Common myeloid progenitor, CD34-positive (primary cell): ENCODE measurements around the gene MAT1A.
"Not testable (repeated sequence)": the region's sequence is repeated elsewhere in the genome, so short reads cannot be mapped to it uniquely, and the experiment has no call there.

Experiments
- CTCF ChIA-PET: fragments of 350-600 bp; sonication (Branson Sonifier 250); formaldehyde crosslinking; loops from one replicate; lab custom pipeline; 2021; ENCODE audit warnings: antibody characterized with exemption; lab: Charles Lee
- POLR2A ChIA-PET: fragments of 350-600 bp; sonication (Branson Sonifier 250); formaldehyde crosslinking; loops from one replicate; lab custom pipeline; 2021; ENCODE audit warnings: antibody characterized with exemption; lab: Charles Lee
- DNase-seq, 3 donors: peaks; one replicate each; pipeline versions ENCODE4 v3.0.0 to v3.0.0-alpha.2; 2013
- H3K27ac ChIP-seq, 2 experiments: 1 replicate in 1 of 2; 2 replicates in 1 of 2; pipeline ENCODE4 v1.7.0; 2013; ENCODE audit warnings: inconsistent platforms in 2 of 2, low read length in 2 of 2, mild to moderate bottlenecking in 2 of 2, low read depth in 1 of 2, moderate library complexity in 1 of 2; ENCODE audit not compliant: severe bottlenecking in 2 of 2, insufficient read depth in 1 of 2, poor library complexity in 1 of 2
- H3K27me3 ChIP-seq, 5 experiments: replicated peaks in 2 of 5; 1 replicate in 3 of 5; 2 replicates in 2 of 5; pipeline versions ENCODE4 v1.6.1 to v1.7.0; 2013; ENCODE audit warnings: low read length in 4 of 5, mild to moderate bottlenecking in 2 of 5, moderate library complexity in 2 of 5, inconsistent platforms in 1 of 5; ENCODE audit not compliant: insufficient read depth in 5 of 5, control insufficient read depth in 4 of 5
- H3K36me3 ChIP-seq, 4 experiments: 1 replicate in 2 of 4; 2 replicates in 2 of 4; pipeline versions ENCODE4 v1.6.1 to v1.7.0; 2013; ENCODE audit warnings: low read length in 3 of 4, control low read depth in 1 of 4, mild to moderate bottlenecking in 1 of 4; ENCODE audit not compliant: control insufficient read depth in 4 of 4, insufficient read depth in 4 of 4
- H3K4me1 ChIP-seq, 4 experiments: 1 replicate in 3 of 4; 2 replicates in 1 of 4; pipeline versions ENCODE4 v1.6.1 to v1.7.1; 2013; ENCODE audit warnings: low read length in 3 of 4, mild to moderate bottlenecking in 3 of 4, control low read depth in 1 of 4, inconsistent platforms in 1 of 4, moderate library complexity in 1 of 4; ENCODE audit not compliant: control insufficient read depth in 4 of 4, insufficient read depth in 4 of 4; ENCODE audit errors: control extremely low read depth in 1 of 4
- H3K4me3 ChIP-seq, 7 experiments: 1 replicate in 4 of 7; 2 replicates in 3 of 7; pipeline versions ENCODE4 v1.5.1 to v1.7.0; 2013; ENCODE audit warnings: mild to moderate bottlenecking in 7 of 7, low read length in 6 of 7, moderate library complexity in 6 of 7, inconsistent platforms in 2 of 7, low read depth in 2 of 7, control low read depth in 1 of 7; ENCODE audit not compliant: insufficient read depth in 4 of 7, control insufficient read depth in 1 of 7; ENCODE audit errors: extremely low read depth in 1 of 7
- H3K9me3 ChIP-seq, 5 experiments: 1 replicate in 4 of 5; 2 replicates in 1 of 5; pipeline versions ENCODE4 v1.6.1 to v1.7.1; 2013; ENCODE audit warnings: low read length in 4 of 5, mild to moderate bottlenecking in 2 of 5, inconsistent platforms in 1 of 5, low read depth in 1 of 5, moderate library complexity in 1 of 5; ENCODE audit not compliant: control insufficient read depth in 4 of 5, insufficient read depth in 2 of 5; ENCODE audit errors: control extremely low read depth in 1 of 5
- WGBS: methylation state at CpG from one replicate; pipeline ENCODE4 v1.1.5; 2013; ENCODE audit not compliant: insufficient coverage; 5-methylcytosine and 5-hydroxymethylcytosine counted together

The MAT1A gene

DNA sequence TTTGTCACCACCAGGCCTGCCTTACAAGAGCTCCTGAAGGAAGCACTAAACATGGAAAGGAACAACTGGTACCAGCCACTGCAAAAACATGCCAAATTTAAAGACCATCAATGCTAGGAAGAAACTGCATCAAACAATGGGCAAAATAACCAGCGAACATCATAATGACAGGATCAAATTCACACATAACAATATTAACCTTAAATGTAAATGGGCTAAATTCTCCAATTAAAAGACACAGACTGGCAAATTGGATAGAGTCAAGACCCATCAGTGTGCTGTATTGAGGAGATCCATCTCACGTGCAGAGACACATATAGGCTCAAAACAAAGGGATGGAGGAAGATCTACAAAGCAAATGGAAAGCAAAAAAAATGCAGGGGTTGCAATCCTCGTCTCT, 16.5 kb upstream of the MAT1A start:
- POLR2A ChIA-PET, H3K27me3 ChIP-seq, H3K9me3 ChIP-seq: not testable (repeated sequence)

DNA sequence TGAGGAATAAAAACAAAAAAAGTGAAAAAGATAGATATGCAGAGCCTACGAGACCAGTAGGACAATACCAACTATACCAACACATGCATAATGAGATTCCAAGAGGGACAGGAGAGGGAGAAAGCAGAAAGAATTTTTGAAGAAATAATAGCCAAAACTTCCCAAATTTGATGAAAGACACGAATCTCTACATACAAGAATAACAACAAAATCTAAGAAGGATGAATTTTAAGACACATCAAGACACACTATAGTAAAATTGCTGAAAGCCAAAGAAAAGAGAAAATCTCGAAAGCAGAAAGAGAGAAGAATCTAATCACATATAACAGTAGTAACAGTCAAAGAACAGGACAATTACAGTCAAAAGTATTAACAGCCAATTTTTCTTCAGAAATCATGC, 7.5 kb upstream of the MAT1A start:
- DNase-seq, result no peak
- ChIA-PET CTCF (no interaction called here), POLR2A (interaction anchor here (0.6 kb wide), 1 partner anchor 1543 kb away, joined by 4 read pairs; no protein-coding TSS in a partner anchor)
- Histone ChIP-seq H3K4me1 (no peaks in the 10 kb centered on the region), H3K36me3 (no peaks in the 10 kb centered on the region), H3K4me3 (no peak overlapping the region), H3K27ac (no peak overlapping the region), H3K27me3 (no peaks in the 10 kb centered on the region), H3K9me3 (peaks cover 2 to 9% (median 4%) of the 10 kb centered on the region in 5 experiments)
- no CpG with 5 or more reads among the region's 3 CpGs for WGBS

More for the DNA sequence above, 16.5 kb upstream of the MAT1A start:
- H3K4me3 ChIP-seq, H3K27ac ChIP-seq, H3K36me3 ChIP-seq, DNase-seq, CTCF ChIA-PET, H3K4me1 ChIP-seq: not testable (repeated sequence)
- WGBS, result 93% methylated on average over 2 of the region's 3 CpGs

DNA sequence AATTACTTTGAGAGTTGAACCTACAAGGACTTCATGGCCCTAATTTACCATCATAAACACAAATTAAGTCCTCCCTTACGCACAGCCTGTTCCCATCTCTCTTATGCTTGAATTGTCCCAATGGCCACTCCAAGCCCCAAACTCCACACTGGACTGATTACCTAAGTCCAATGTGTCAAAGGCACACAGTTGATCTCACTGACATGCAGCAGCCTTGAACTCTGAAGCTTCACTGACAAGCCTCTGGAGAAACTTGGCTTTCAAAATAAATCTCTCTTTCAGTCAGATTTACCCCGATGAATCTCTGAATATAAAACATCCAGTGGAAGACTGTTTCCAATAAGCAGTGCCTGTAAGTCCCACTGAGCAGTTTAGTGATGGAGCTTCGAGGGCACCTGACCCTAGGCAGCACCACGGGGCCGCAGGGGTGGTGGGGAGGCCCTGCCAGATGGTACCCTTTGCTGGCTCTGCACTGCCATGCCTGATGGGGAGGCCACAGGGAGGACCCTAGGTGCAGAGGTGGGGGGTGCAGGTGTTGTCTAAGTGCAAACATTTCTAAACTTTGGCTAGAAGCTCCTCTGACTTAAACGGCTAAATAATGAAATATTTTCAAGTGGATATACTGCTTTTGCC, 3.3 kb upstream of the MAT1A start:
- H3K9me3 ChIP-seq, result peaks cover 0 to 8% (median 4%) of the 10 kb centered on the region in 5 experiments
- no peak overlapping the region for H3K27ac ChIP-seq
- no peak overlapping the region for H3K4me3 ChIP-seq
- no peaks in the 10 kb centered on the region for H3K36me3 ChIP-seq
- CTCF ChIA-PET, result no interaction called here
- WGBS, result 96% methylated on average over 5 of the region's 6 CpGs
- no peak for DNase-seq
- POLR2A ChIA-PET, result no interaction called here
- peaks cover 0 to 2% (median 0%) of the 10 kb centered on the region in 5 experiments for H3K27me3 ChIP-seq
- peaks cover 0 to 6% (median 2%) of the 10 kb centered on the region in 4 experiments for H3K4me1 ChIP-seq

DNA sequence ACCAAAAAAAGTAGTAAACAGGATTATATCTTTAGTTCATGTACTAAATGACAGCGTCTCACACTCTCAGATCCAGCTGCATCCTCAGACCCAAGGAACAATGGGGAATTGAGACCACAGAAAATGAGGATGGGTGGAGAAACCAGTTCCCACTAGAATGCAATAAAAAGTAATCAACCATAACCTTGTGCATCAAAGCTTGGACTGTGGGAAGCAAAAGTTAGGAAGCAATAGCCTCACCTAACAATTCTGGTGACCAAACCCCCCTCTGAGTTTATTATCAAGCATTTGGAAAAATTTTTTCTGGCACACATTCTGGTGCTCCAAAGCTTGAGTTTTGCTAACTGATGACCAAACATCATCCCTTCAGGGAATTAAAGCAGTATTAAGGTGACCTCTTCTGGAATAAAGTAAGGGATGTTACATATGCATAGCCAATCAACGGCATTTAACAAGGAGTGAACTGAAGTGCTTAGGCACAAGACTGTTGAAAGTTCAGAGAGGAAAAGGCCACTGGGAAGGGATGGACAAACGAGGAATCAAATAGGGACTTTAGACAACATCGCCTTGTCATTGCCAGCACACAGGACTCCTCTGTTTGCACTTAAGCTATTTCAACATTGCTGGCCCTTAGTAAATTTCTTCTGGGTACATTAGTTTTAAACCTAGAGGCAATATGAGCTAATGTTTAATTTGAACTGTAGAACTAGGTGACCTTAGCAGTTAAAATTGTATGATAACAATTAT, 1.2 kb upstream of the MAT1A start:
- POLR2A ChIA-PET, result no interaction called here
- H3K36me3 ChIP-seq, result no peaks in the 10 kb centered on the region
- no peaks in the 10 kb centered on the region for H3K9me3 ChIP-seq
- H3K4me3 ChIP-seq, result no peak overlapping the region
- WGBS, result 100% methylated on average over 2 of the region's 4 CpGs
- H3K27ac ChIP-seq, result no peak overlapping the region
- DNase-seq, result no peak
- CTCF ChIA-PET, result interaction anchor here (1.7 kb wide), 1 partner anchor 9 kb away, joined by 4 read pairs; no protein-coding TSS in a partner anchor
- H3K27me3 ChIP-seq, result peaks cover 0 to 2% (median 0%) of the 10 kb centered on the region in 5 experiments
- H3K4me1 ChIP-seq, result peaks cover 0 to 6% (median 2%) of the 10 kb centered on the region in 4 experiments

DNA sequence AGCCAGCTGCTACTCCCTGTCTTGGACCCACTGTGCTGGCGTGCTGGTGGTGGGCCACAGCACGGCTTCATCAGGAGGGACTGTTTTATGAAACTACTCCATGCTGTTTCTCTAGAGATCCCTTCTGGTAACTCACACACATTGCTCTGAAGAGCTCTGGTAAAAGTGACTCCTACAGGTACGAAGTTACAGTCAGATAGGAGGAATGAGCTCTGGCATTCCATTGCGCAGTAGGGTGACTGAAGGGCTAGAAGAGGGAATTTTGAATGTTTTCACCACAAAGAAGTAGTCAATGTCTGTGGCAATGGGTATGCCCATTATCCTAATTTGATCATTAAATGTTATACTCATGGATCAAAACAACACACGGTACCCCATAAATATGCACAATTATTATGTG, 609 bp downstream of the MAT1A start:
- H3K27ac ChIP-seq, result no peak overlapping the region
- H3K9me3 ChIP-seq, result no peaks in the 10 kb centered on the region
- WGBS, result 100% methylated on average over 3 of the region's 5 CpGs
- no peak for DNase-seq
- POLR2A ChIA-PET, result no interaction called here
- no peak overlapping the region for H3K4me3 ChIP-seq
- H3K27me3 ChIP-seq, result peaks cover 0 to 2% (median 0%) of the 10 kb centered on the region in 5 experiments
- CTCF ChIA-PET, result interaction anchor here (1.7 kb wide), 1 partner anchor 8 kb away, joined by 4 read pairs; no protein-coding TSS in a partner anchor
- no peaks in the 10 kb centered on the region for H3K36me3 ChIP-seq
- peaks cover 0 to 6% (median 2%) of the 10 kb centered on the region in 4 experiments for H3K4me1 ChIP-seq

DNA sequence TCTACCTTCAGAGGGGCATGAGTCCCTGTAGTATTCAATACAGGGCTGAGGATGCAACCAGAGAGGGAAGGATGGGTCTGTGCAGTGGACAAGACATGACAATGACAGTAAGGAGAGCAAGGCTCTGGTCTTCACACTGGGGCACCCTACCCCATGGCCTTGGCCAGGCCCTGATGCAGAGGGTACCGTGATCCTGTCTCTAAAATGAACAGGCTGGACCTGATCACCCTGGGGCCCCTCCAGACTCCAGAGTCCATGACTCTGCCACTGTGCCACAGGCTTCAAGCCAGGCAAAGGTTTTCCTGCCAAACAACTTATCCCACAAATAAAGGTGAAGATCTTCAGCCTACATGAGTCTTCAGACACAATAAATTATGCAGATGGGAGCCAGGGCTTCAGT, 4.9 kb downstream of the MAT1A start:
- DNase-seq, result no peak
- POLR2A ChIA-PET, result no interaction called here
- Histone ChIP-seq H3K36me3 (no peaks in the 10 kb centered on the region), H3K4me1 (peaks cover 0 to 2% (median under 1%) of the 10 kb centered on the region in 4 experiments), H3K27ac (no peak overlapping the region), H3K4me3 (no peak overlapping the region), H3K27me3 (no peaks in the 10 kb centered on the region), H3K9me3 (no peaks in the 10 kb centered on the region)
- no CpG with 5 or more reads among the region's 1 CpG for WGBS
- CTCF ChIA-PET, result no interaction called here
